Measurements from ENCODE around the gene UBE2K. TPM values are rescaled to one million over a fixed set of nuclear protein-coding genes. Genes with fewer than 3 reads are reported as not detected.

The UBE2K gene
- 75.1 TPM for total RNA-seq

DNA sequence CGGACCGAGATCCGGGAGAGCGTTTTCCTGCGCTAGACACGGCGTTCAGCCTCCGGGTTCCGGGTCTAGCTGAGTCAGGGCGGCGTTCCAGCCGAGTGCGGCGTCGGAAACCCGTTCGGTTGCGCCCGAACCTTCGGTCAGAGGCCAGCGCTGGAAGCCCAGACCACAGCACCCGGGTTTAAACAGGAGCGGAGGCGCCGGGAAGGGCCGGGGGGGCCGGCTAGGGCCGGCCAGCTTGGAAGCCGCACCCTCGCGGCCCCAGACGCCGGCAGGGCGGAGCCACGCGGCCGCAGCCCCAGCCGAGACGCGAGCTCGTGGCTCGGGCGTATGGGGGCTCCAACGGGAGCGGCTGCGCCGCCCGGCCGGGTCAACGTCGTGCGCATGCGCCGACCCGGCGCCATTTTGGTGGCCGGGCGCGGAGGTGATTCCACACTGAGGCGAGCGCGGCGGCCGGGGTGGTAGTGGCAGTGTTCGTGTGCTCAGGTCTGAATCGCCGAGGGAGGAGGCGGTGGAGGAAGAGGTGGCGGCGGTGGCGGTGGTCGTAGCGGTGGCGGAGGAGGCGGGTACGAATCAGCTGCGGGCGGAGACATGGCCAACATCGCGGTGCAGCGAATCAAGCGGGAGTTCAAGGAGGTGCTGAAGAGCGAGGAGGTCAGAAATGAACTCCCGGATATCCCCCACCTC, at the start of gene UBE2K:
TSS of gene UBE2K (plus strand) at position 397 of the 684 bp plus-strand sequence. CDS start at position 589, 192 bp downstream.

Small RNAs within 50 kb of the gene (small RNA-seq; reads per million reads assigned to genes)
- not detected for gene RF00019 (ENCODE audit: low replicate concordance)
- not detected for gene RN7SL558P (ENCODE audit: low replicate concordance)

Other genes with a start within 250 kb of the UBE2K start
- gene RPL9, start 239.2 kb upstream of the UBE2K start, total RNA-seq, result 1,753 TPM
- gene LIAS, start 239.1 kb upstream of the UBE2K start, total RNA-seq, result 19.7 TPM
- 21.6 TPM for gene UGDH, start 170.7 kb upstream of the UBE2K start, total RNA-seq
- 37.9 TPM for gene SMIM14, start 59.3 kb upstream of the UBE2K start, total RNA-seq